Esophagus squamous epithelium (tissue), 4 donors: ENCODE data around the gene METAP2.

ENCODE experiments used
- POLR2A ChIP-seq, 4 donors: fragments of 450-650 bp; IDR thresholded peaks; one replicate each; pipeline ENCODE4 v1.6.1; 2017; ENCODE audit warnings: antibody characterized with exemption in 4 of 4, mild to moderate bottlenecking in 4 of 4, moderate library complexity in 3 of 4
- TF ChIP-seq, protein P1 (sequence below), 6 experiments: fragments of 450-650 bp in 4 of 6; fragments of 200-600 bp in 2 of 6; sonication (generic) in 2 of 6; IDR thresholded peaks; one replicate each; pipeline ENCODE4 v1.5.1; 2016 to 2019; ENCODE audit warnings: antibody characterized with exemption in 6 of 6, mild to moderate bottlenecking in 4 of 6, moderate library complexity in 4 of 6

DNA sequence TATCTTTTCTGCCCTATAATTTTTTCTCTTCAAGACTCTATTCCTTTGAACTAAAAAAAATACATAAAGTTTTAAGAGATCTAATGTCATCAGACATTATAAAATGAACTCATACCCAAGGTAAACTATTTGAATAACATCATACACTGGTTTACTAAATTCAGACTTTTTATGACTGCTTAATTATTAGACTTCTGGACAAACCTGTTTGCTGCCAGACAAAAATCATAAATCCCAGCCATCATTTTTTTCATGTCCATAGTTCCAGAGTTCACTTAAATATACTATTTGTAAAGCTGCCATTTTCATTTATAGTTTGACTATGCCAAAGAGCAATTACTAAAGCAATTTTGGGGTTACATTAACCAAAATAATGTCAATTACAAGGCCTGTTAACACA is 43.3 kb downstream of the METAP2 start:
- TF ChIP-seq, protein P1, sequence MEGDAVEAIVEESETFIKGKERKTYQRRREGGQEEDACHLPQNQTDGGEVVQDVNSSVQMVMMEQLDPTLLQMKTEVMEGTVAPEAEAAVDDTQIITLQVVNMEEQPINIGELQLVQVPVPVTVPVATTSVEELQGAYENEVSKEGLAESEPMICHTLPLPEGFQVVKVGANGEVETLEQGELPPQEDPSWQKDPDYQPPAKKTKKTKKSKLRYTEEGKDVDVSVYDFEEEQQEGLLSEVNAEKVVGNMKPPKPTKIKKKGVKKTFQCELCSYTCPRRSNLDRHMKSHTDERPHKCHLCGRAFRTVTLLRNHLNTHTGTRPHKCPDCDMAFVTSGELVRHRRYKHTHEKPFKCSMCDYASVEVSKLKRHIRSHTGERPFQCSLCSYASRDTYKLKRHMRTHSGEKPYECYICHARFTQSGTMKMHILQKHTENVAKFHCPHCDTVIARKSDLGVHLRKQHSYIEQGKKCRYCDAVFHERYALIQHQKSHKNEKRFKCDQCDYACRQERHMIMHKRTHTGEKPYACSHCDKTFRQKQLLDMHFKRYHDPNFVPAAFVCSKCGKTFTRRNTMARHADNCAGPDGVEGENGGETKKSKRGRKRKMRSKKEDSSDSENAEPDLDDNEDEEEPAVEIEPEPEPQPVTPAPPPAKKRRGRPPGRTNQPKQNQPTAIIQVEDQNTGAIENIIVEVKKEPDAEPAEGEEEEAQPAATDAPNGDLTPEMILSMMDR (IDR thresholded peaks at IDR 0.05) = no peak
- no peak for TF ChIP-seq POLR2A (IDR thresholded peaks at IDR 0.05)
